Measurements from ENCODE around the gene OR10P1.
"Not testable (repeated sequence)": the region's sequence is repeated elsewhere in the genome, so short reads cannot be mapped to it uniquely, and the experiment has no call there.

DNA sequence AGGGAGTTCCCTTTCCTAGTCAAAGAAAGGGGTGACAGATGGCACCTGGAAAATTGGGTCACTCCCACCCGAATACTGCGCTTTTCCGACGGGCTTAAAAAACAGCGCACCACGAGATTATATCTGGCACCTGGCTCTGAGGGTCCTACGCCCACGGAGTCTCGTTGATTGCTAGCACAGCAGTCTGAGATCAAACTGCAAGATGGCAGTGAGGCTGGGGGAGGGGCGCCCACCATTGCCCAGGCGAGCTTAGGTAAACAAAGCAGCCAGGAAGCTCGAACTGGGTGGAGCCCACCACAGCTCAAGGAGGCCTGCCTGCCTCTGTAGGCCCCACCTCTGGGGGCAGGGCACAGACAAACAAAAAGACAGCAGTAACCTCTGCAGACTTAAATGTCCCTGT is 46.5 kb upstream of the OR10P1 start:
- TF ChIP-seq CTCF, POLR2A (IDR thresholded peaks at IDR 0.05): not testable (repeated sequence)

All from Peyer's patch (tissue), 4 donors.